Measurements from ENCODE around the gene LILRA2. TPM values are rescaled to one million over a fixed set of nuclear protein-coding genes. Genes with fewer than 3 reads are reported as not detected.

LILRA2 gene
- total and polyA plus RNA-seq, 2 experiments from 2014 or later: not detected

DNA sequence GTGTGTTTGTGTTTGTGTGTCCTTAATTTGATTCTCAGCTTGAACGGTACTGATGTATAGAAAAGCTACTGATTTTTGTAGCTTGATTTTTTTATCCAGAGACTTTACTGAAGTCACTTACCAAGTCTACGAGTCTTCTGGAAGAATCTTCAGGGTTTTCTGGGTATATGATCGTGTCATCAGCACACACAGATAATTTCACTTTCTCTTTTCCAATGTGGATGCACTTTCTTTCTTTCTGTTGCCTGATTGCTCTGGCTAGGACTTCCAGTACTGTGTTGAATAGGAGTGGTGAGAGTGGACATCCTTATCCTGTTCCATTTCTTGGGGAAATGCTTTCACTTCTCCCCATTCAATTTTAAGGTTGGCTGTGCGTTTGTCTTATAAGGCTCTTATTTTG lies 48.8 kb downstream of the LILRA2 start:
- no peak for TF ChIP-seq ZNF114 (CRISPR knock-in tag; IDR thresholded peaks at IDR 0.05)
- no peak for TF ChIP-seq POLR2AphosphoS5 (IDR thresholded peaks at IDR 0.05; ENCODE audit: low read depth)
- TF ChIP-seq, protein P1, sequence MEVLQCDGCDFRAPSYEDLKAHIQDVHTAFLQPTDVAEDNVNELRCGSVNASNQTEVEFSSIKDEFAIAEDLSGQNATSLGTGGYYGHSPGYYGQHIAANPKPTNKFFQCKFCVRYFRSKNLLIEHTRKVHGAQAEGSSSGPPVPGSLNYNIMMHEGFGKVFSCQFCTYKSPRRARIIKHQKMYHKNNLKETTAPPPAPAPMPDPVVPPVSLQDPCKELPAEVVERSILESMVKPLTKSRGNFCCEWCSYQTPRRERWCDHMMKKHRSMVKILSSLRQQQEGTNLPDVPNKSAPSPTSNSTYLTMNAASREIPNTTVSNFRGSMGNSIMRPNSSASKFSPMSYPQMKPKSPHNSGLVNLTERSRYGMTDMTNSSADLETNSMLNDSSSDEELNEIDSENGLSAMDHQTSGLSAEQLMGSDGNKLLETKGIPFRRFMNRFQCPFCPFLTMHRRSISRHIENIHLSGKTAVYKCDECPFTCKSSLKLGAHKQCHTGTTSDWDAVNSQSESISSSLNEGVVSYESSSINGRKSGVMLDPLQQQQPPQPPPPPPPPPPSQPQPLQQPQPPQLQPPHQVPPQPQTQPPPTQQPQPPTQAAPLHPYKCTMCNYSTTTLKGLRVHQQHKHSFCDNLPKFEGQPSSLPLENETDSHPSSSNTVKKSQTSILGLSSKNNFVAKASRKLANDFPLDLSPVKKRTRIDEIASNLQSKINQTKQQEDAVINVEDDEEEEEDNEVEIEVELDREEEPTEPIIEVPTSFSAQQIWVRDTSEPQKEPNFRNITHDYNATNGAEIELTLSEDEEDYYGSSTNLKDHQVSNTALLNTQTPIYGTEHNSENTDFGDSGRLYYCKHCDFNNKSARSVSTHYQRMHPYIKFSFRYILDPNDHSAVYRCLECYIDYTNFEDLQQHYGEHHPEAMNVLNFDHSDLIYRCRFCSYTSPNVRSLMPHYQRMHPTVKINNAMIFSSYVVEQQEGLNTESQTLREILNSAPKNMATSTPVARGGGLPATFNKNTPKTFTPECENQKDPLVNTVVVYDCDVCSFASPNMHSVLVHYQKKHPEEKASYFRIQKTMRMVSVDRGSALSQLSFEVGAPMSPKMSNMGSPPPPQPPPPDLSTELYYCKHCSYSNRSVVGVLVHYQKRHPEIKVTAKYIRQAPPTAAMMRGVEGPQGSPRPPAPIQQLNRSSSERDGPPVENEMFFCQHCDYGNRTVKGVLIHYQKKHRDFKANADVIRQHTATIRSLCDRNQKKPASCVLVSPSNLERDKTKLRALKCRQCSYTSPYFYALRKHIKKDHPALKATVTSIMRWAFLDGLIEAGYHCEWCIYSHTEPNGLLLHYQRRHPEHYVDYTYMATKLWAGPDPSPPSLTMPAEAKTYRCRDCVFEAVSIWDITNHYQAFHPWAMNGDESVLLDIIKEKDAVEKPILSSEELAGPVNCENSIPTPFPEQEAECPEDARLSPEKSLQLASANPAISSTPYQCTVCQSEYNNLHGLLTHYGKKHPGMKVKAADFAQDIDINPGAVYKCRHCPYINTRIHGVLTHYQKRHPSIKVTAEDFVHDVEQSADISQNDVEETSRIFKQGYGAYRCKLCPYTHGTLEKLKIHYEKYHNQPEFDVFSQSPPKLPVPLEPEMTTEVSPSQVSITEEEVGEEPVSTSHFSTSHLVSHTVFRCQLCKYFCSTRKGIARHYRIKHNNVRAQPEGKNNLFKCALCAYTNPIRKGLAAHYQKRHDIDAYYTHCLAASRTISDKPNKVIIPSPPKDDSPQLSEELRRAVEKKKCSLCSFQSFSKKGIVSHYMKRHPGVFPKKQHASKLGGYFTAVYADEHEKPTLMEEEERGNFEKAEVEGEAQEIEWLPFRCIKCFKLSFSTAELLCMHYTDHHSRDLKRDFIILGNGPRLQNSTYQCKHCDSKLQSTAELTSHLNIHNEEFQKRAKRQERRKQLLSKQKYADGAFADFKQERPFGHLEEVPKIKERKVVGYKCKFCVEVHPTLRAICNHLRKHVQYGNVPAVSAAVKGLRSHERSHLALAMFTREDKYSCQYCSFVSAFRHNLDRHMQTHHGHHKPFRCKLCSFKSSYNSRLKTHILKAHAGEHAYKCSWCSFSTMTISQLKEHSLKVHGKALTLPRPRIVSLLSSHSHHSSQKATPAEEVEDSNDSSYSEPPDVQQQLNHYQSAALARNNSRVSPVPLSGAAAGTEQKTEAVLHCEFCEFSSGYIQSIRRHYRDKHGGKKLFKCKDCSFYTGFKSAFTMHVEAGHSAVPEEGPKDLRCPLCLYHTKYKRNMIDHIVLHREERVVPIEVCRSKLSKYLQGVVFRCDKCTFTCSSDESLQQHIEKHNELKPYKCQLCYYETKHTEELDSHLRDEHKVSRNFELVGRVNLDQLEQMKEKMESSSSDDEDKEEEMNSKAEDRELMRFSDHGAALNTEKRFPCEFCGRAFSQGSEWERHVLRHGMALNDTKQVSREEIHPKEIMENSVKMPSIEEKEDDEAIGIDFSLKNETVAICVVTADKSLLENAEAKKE (CRISPR knock-in tag; IDR thresholded peaks at IDR 0.05): no peak
- TF ChIP-seq, protein P2, sequence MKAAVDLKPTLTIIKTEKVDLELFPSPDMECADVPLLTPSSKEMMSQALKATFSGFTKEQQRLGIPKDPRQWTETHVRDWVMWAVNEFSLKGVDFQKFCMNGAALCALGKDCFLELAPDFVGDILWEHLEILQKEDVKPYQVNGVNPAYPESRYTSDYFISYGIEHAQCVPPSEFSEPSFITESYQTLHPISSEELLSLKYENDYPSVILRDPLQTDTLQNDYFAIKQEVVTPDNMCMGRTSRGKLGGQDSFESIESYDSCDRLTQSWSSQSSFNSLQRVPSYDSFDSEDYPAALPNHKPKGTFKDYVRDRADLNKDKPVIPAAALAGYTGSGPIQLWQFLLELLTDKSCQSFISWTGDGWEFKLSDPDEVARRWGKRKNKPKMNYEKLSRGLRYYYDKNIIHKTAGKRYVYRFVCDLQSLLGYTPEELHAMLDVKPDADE (IDR thresholded peaks at IDR 0.05): no peak
- TF ChIP-seq NANOG (IDR thresholded peaks at IDR 0.05; ENCODE audit: borderline replicate concordance): no peak
- no peak for TF ChIP-seq EZH2 (IDR thresholded peaks at IDR 0.05; ENCODE audit: low read depth, unreplicated experiment)
- no peak for TF ChIP-seq CREB1 (CRISPR knock-in tag; IDR thresholded peaks at IDR 0.05; ENCODE audit: low read depth)
- no peak for TF ChIP-seq STAT1 (IDR thresholded peaks at IDR 0.05; ENCODE audit: unreplicated experiment)
- no peak for TF ChIP-seq JUNB (IDR thresholded peaks at IDR 0.05; ENCODE audit: unreplicated experiment)
- TF ChIP-seq CTCF (conservative IDR thresholded peaks at IDR 0.05; ENCODE audit: low read depth in 2 of 2): no peak
- no peak for TF ChIP-seq ZNF331 (CRISPR knock-in tag; IDR thresholded peaks at IDR 0.05; ENCODE audit: low read depth)
- TF ChIP-seq REST (IDR thresholded peaks at IDR 0.05; ENCODE audit: unreplicated experiment): no peak
- TF ChIP-seq EZH2phosphoT487 (IDR thresholded peaks at IDR 0.05; ENCODE audit: unreplicated experiment): no peak
- Histone ChIP-seq H4K20me1 (replicated peaks; ENCODE audit: insufficient read depth) (no peaks in the 10 kb centered on the region), H3K4me3 (no peak overlapping the region), H3K27me3 (ENCODE audit: insufficient read depth) (no peaks in the 10 kb centered on the region), H2AFZ (no peak overlapping the region), H3K27ac (ENCODE audit: low read depth) (no peak overlapping the region), H3K36me3 (ENCODE audit: insufficient read depth) (no peaks in the 10 kb centered on the region), H3K79me2 (replicated peaks; ENCODE audit: insufficient read depth) (no peaks in the 10 kb centered on the region), H3K4me1 (ENCODE audit: insufficient read depth) (no peaks in the 10 kb centered on the region), H3K4me2 (no peak overlapping the region), H3F3A (replicated peaks; ENCODE audit: low read depth) (no peaks in the 10 kb centered on the region), H3K9me2 (ENCODE audit: insufficient read depth) (no peaks in the 10 kb centered on the region)
- Mint-ChIP-seq H3K4me3 (no peak overlapping the region), H3K27me3 (ENCODE audit: insufficient read depth, low read depth, poor library complexity) (peaks cover 2% of the 10 kb centered on the region), H3K4me1 (no peaks in the 10 kb centered on the region), H3K27ac (no peak overlapping the region), H3K9me3 (peaks cover 86% of the 10 kb centered on the region), H3K36me3 (ENCODE audit: low read depth) (peaks cover 30% of the 10 kb centered on the region)
- DNase-seq (ENCODE audit: low spot score): no peak
- ATAC-seq: no peak
